GM21528 (cell line): ENCODE results near the gene CD22.
"Not testable (repeated sequence)": the region's sequence is repeated elsewhere in the genome, so short reads cannot be mapped to it uniquely, and the experiment has no call there.

Experiments used
- ATAC-seq: cut with Tn5 transposase; IDR thresholded peaks from one replicate; pipeline ENCODE4 v1.9.1; 2021; ENCODE audit warnings: mild to moderate bottlenecking, moderate library complexity; ENCODE audit not compliant: unreplicated experiment, low FRiP score

Gene CD22

GRCh38 chr19:35328851-35329285 lies at the start of gene CD22:
CD22 (plus strand) TSS chr19:35329187; CDS start chr19:35332041, 2,854 bp downstream.
- no peak for ATAC-seq

- ATAC-seq: no peak
These were observed 49.6 kb upstream of the CD22 start for GRCh38 chr19:35279374-35279773.

GRCh38 chr19:35279985-35280821 lies 48.8 kb upstream of the CD22 start:
- no peak for ATAC-seq

GRCh38 chr19:35281303-35281702 lies 47.7 kb upstream of the CD22 start:
- no peak for ATAC-seq

- ATAC-seq: no peak
These were observed 44.6 kb upstream of the CD22 start for GRCh38 chr19:35284153-35285094.

- ATAC-seq: no peak
These were observed 43.9 kb upstream of the CD22 start for GRCh38 chr19:35285095-35285449.

GRCh38 chr19:35285465-35285864 lies 43.5 kb upstream of the CD22 start:
- not testable (repeated sequence) for ATAC-seq

GRCh38 chr19:35286101-35286500 lies 42.9 kb upstream of the CD22 start:
- not testable (repeated sequence) for ATAC-seq

GRCh38 chr19:35287713-35288112 lies 41.3 kb upstream of the CD22 start:
- no peak for ATAC-seq

GRCh38 chr19:35288331-35288730 lies 40.7 kb upstream of the CD22 start:
- no peak for ATAC-seq

- no peak for ATAC-seq
These were observed 40.1 kb upstream of the CD22 start for GRCh38 chr19:35288906-35289305.

GRCh38 chr19:35290381-35291127 lies 38.4 kb upstream of the CD22 start:
- no peak for ATAC-seq

- no peak for ATAC-seq
These were observed 37.7 kb upstream of the CD22 start for GRCh38 chr19:35291259-35291658.

- ATAC-seq: no peak
These were observed 37.1 kb upstream of the CD22 start, which contains the start of gene MAG for GRCh38 chr19:35291916-35292315. MAG (plus strand) TSS chr19:35292161; CDS start chr19:35295409, 3,248 bp downstream.

- no peak for ATAC-seq
These were observed 36.3 kb upstream of the CD22 start for GRCh38 chr19:35292421-35293362.

- no peak for ATAC-seq
These were observed 35.6 kb upstream of the CD22 start for GRCh38 chr19:35293363-35293739.

- ATAC-seq: no peak
These were observed 35.2 kb upstream of the CD22 start for GRCh38 chr19:35293808-35294207.

- no peak for ATAC-seq
These were observed 34.7 kb upstream of the CD22 start for GRCh38 chr19:35294328-35294727.
